Measurements from ENCODE around the gene CDK5RAP1.

The CDK5RAP1 gene

GRCh38 chr20:33320006-33320405 lies 81.3 kb downstream of the CDK5RAP1 start:
- H3K4me3 ChIP-seq (ENCODE audit: low read depth, low read length) = no peak overlapping the region
- TF ChIP-seq CTCF (IDR thresholded peaks at IDR 0.05; ENCODE audit: control insufficient read depth, extremely low read depth, insufficient read depth) = no peak
- DNase-seq (ENCODE audit: low read depth) = no peak

DNA sequence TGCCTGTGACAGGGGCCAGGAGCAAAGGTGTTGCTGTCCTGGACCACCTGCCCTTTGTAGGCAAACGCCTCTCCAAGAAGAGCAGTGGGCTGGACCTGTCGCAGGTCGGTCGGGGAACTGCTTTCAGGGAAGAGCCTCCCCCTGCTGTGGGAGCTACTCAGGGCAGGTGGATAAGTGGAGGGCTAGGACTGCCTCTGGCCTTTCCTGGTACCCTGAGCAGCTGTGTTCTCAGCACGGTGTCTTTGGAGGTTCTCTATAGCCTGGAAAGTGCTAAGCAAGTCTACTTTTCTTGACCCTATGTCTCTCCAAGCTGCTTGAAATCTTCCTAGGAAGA lies 83.3 kb downstream of the CDK5RAP1 start:
- TF ChIP-seq CTCF (IDR thresholded peaks at IDR 0.05; ENCODE audit: control insufficient read depth, extremely low read depth, insufficient read depth) = no peak

GRCh38 chr20:33317424-33318095 lies 83.8 kb downstream of the CDK5RAP1 start:
- TF ChIP-seq CTCF (IDR thresholded peaks at IDR 0.05; ENCODE audit: control insufficient read depth, extremely low read depth, insufficient read depth) = no peak
- no peak for DNase-seq (ENCODE audit: low read depth)
- no peak overlapping the region for H3K4me3 ChIP-seq (ENCODE audit: low read depth, low read length)

More for the DNA sequence above, 83.3 kb downstream of the CDK5RAP1 start:
- no peak overlapping the region for H3K4me3 ChIP-seq (ENCODE audit: low read depth, low read length)
- no peak for DNase-seq (ENCODE audit: low read depth)

- DNase-seq (ENCODE audit: low read depth) = no peak
- no peak for TF ChIP-seq CTCF (IDR thresholded peaks at IDR 0.05; ENCODE audit: control insufficient read depth, extremely low read depth, insufficient read depth)
These were observed 84.4 kb downstream of the CDK5RAP1 start for GRCh38 chr20:33316958-33317357.

DNA sequence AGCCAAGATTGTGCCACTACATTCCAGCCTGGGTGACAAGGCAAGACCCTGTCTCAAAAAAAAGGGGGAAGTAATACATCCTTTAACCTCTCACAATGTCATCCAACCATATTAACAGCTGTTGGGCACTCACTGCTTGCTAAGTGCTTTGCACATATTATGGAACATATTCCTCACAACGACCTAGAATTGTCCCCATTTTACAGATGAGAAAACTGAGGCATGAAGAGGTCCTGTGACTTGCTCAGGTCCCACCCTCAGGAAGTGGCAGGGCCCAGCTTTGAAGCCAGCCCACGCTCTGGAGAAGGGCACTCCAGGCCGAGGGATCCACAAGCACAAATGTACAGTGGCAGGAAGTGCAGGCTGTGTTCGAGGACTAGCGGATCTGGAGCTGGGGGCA lies 85.0 kb downstream of the CDK5RAP1 start:
- no peak for TF ChIP-seq CTCF (IDR thresholded peaks at IDR 0.05; ENCODE audit: control insufficient read depth, extremely low read depth, insufficient read depth)
- no peak for DNase-seq (ENCODE audit: low read depth)
- no peak overlapping the region for H3K4me3 ChIP-seq (ENCODE audit: low read depth, low read length)

More at GRCh38 chr20:33316958-33317357, 84.4 kb downstream of the CDK5RAP1 start:
- H3K4me3 ChIP-seq (ENCODE audit: low read depth, low read length) = no peak overlapping the region

GRCh38 chr20:33313686-33314314 lies 87.5 kb downstream of the CDK5RAP1 start:
- no peak for TF ChIP-seq CTCF (IDR thresholded peaks at IDR 0.05; ENCODE audit: control insufficient read depth, extremely low read depth, insufficient read depth)
- no peak overlapping the region for H3K4me3 ChIP-seq (ENCODE audit: low read depth, low read length)
- DNase-seq (ENCODE audit: low read depth) = no peak

- TF ChIP-seq CTCF (IDR thresholded peaks at IDR 0.05; ENCODE audit: control insufficient read depth, extremely low read depth, insufficient read depth) = no peak
- no peak for DNase-seq (ENCODE audit: low read depth)
- H3K4me3 ChIP-seq (ENCODE audit: low read depth, low read length) = no peak overlapping the region
These were observed 88.7 kb downstream of the CDK5RAP1 start for GRCh38 chr20:33312583-33312982.

Measured in LNCaP clone FGC (cell line).